K562 (cell line): ENCODE results near the gene PPP1R9B. TPM values are rescaled to one million over a fixed set of nuclear protein-coding genes. Genes with fewer than 3 reads are reported as not detected.

Experiments
- ATAC-seq: fragments of 200-7000 bp; cut with Tn5 transposase; 3 replicates; pipeline ENCODE4 v1.9.1; 2020; ENCODE audit warnings: moderate library complexity
- BruUV-seq: library from RNA; stranded (reverse); fragments of 400-500 nt; replicated peaks from 2 replicates; lab custom pipeline; 2021; lab: Mats Ljungman, UMichigan
- CTCF ChIA-PET: fragments of 300-600 bp; formaldehyde crosslinking; extraction: SDS; loops from one replicate; lab custom pipeline; 2021; ENCODE audit warnings: low intra/inter-chr PET ratio; lab: Yijun Ruan, JAX
- POLR2A ChIA-PET: fragments of 300-600, 350-650 bp; sonication (Branson Sonifier 250); formaldehyde crosslinking; extraction: SDS; loops from one replicate; lab custom pipeline; 2021; ENCODE audit warnings: antibody characterized with exemption, inconsistent platforms; lab: Yijun Ruan, JAX
- DNase-seq, 4 experiments: peaks; one replicate each; pipeline versions ENCODE4 v3.0.0 to v3.0.0-alpha.2; 2011 to 2018; ENCODE audit warnings: low spot score in 3 of 4, mixed read lengths in 3 of 4; ENCODE audit errors: extremely low read depth in 1 of 4
- FAIRE-seq: peaks from 2 replicates; lab custom pipeline; 2011; peaks lifted over from hg19 to GRCh38; lab: Jason Lieb, UNC
- H2AFZ ChIP-seq: 2 replicates; pipeline ENCODE4 v1.6.0; 2011; ENCODE audit warnings: low read depth, low read length, control low read depth, inconsistent platforms
- H3K27ac ChIP-seq: fragments of 200-600 bp; 3 replicates; pipeline ENCODE4 v1.8.0; 2011; ENCODE audit warnings: low read depth, mild to moderate bottlenecking, control low read depth, inconsistent platforms, low read length, moderate library complexity, mixed read lengths; ENCODE audit errors: extremely low read depth
- H3K27me3 ChIP-seq, 2 experiments: fragments of 300-600 bp in 1 of 2; 2 replicates in 1 of 2; 3 replicates in 1 of 2; pipeline versions ENCODE4 v1.6.0 to v1.8.0; 2011; ENCODE audit warnings: inconsistent platforms in 2 of 2, low read length in 2 of 2, mild to moderate bottlenecking in 1 of 2, mixed read lengths in 1 of 2, moderate library complexity in 1 of 2; ENCODE audit not compliant: control insufficient read depth in 2 of 2, insufficient read depth in 2 of 2
- H3K36me3 ChIP-seq: fragments of 300-600 bp; 3 replicates; pipeline ENCODE4 v1.8.0; 2011; ENCODE audit warnings: mild to moderate bottlenecking, low read length, inconsistent platforms; ENCODE audit not compliant: control insufficient read depth, insufficient read depth
- H3K4me1 ChIP-seq, 2 experiments: fragments of 200-600 bp in 1 of 2; replicated peaks in 1 of 2; 2 replicates in 1 of 2; 3 replicates in 1 of 2; pipeline versions ENCODE4 v1.5.1 to v1.8.0; 2011; ENCODE audit warnings: inconsistent platforms in 2 of 2, low read length in 2 of 2, mild to moderate bottlenecking in 1 of 2, mixed read lengths in 1 of 2, moderate library complexity in 1 of 2; ENCODE audit not compliant: control insufficient read depth in 2 of 2, insufficient read depth in 2 of 2
- H3K4me2 ChIP-seq: 2 replicates; pipeline ENCODE4 v1.6.1; 2011; ENCODE audit warnings: low read length, control low read depth, inconsistent platforms, mixed read lengths; ENCODE audit not compliant: insufficient read depth
- H3K4me3 ChIP-seq: fragments of 200-600 bp; sonication (generic), shearing (Covaris generic); 2 replicates; pipeline ENCODE4 v1.5.1; 2016; ENCODE audit warnings: control low read depth, inconsistent platforms
- H3K79me2 ChIP-seq: fragments of 200-600 bp; 3 replicates; pipeline ENCODE4 v1.8.0; 2011; ENCODE audit warnings: low read length, inconsistent platforms; ENCODE audit not compliant: control insufficient read depth, insufficient read depth
- H3K9ac ChIP-seq, 2 experiments: 2 replicates each; pipeline versions ENCODE4 v1.6.0 to v1.6.1; 2011; ENCODE audit warnings: low read depth in 2 of 2, low read length in 2 of 2, control low read depth in 1 of 2, inconsistent platforms in 1 of 2, mild to moderate bottlenecking in 1 of 2, mixed read lengths in 1 of 2; ENCODE audit not compliant: insufficient read depth in 1 of 2
- H3K9me1 ChIP-seq: one replicate; pipeline ENCODE4 v1.6.0; 2011; ENCODE audit warnings: inconsistent platforms, mild to moderate bottlenecking, low read length, moderate library complexity; ENCODE audit not compliant: control insufficient read depth, insufficient read depth
- H3K9me3 ChIP-seq: replicated peaks from 2 replicates; pipeline ENCODE4 v1.5.1; 2011; ENCODE audit warnings: low read depth, low read length, inconsistent platforms; ENCODE audit not compliant: control insufficient read depth, insufficient read depth
- H4K20me1 ChIP-seq: replicated peaks from 2 replicates; pipeline ENCODE4 v1.6.1; 2011; ENCODE audit warnings: low read length, inconsistent platforms, mixed read lengths; ENCODE audit not compliant: control insufficient read depth, insufficient read depth
- BRF2 ChIP-seq: IDR thresholded peaks from 3 replicates; pipeline ENCODE4 v1.6.1; 2011; ENCODE audit warnings: borderline replicate concordance, mild to moderate bottlenecking; ENCODE audit not compliant: insufficient read length, insufficient read depth
- CBFA2T2 ChIP-seq: fragments of 450-650 bp; conservative IDR thresholded peaks from 2 replicates; pipeline ENCODE4 v1.6.1; 2017; ENCODE audit warnings: mild to moderate bottlenecking
- CBFA2T3 ChIP-seq: fragments of 450-650 bp; IDR thresholded peaks from 2 replicates; pipeline ENCODE4 v1.6.1; 2017
- FOXK2 ChIP-seq, 2 experiments: fragments of 450-650 bp; IDR thresholded peaks in 1 of 2; conservative IDR thresholded peaks in 1 of 2; 2 replicates each; pipeline ENCODE4 v1.6.1; 2016; ENCODE audit warnings: low read depth in 2 of 2, mild to moderate bottlenecking in 1 of 2
- KDM1A ChIP-seq, 2 experiments: fragments of 450-650 bp; IDR thresholded peaks; 2 replicates each; pipeline ENCODE4 v1.6.1; 2016; ENCODE audit warnings: mild to moderate bottlenecking in 2 of 2
- MAX ChIP-seq: sonication (generic); formaldehyde crosslinking; IDR thresholded peaks from 2 replicates; pipeline ENCODE4 v1.9.0; 2022; ENCODE audit warnings: mild to moderate bottlenecking, missing genetic modification reagents
- MAZ ChIP-seq, 2 experiments: fragments of 450-650 bp in 1 of 2; sonication (generic) in 1 of 2; formaldehyde crosslinking; IDR thresholded peaks in 1 of 2; conservative IDR thresholded peaks in 1 of 2; 2 replicates each; pipeline versions ENCODE4 v1.4.0 to v1.5.0; 2020; ENCODE audit warnings: mild to moderate bottlenecking in 1 of 2, missing genetic modification reagents in 1 of 2
- MNT ChIP-seq, 2 experiments: fragments of 450-650 bp; conservative IDR thresholded peaks; 2 replicates each; pipeline ENCODE4 v1.6.1; 2017; ENCODE audit warnings: mild to moderate bottlenecking in 2 of 2, moderate library complexity in 2 of 2
- NFE2 ChIP-seq: IDR thresholded peaks from 2 replicates; pipeline ENCODE4 v1.6.1; 2014; ENCODE audit warnings: antibody characterized with exemption, low read depth
- RBBP5 ChIP-seq: fragments of 200-600 bp; sonication (generic); IDR thresholded peaks from 2 replicates; pipeline ENCODE4 v1.6.1; 2012; ENCODE audit warnings: borderline replicate concordance, mild to moderate bottlenecking, low read length, control low read depth, inconsistent platforms; ENCODE audit not compliant: insufficient read depth, poor library complexity, severe bottlenecking
- SAP30 ChIP-seq: fragments of 200-600 bp; sonication (generic); IDR thresholded peaks from 2 replicates; pipeline ENCODE4 v1.6.1; 2012; ENCODE audit warnings: borderline replicate concordance, low read depth, mild to moderate bottlenecking, moderate library complexity, low read length, control low read depth, inconsistent platforms; ENCODE audit not compliant: insufficient read depth, poor library complexity, severe bottlenecking
- SRSF9 ChIP-seq: fragments of 200-400 bp; formaldehyde crosslinking; IDR thresholded peaks from 2 replicates; pipeline ENCODE4 v1.6.1; 2017; ENCODE audit warnings: low read depth, low read length, borderline replicate concordance
- TEAD4 ChIP-seq, 2 experiments: sonication (generic) in 1 of 2; formaldehyde crosslinking in 1 of 2; IDR thresholded peaks; 2 replicates each; pipeline versions ENCODE4 v1.6.1 to v1.8.0; 2012 to 2022; ENCODE audit warnings: borderline replicate concordance in 1 of 2, inconsistent platforms in 1 of 2, low read length in 1 of 2, mild to moderate bottlenecking in 1 of 2, missing genetic modification reagents in 1 of 2
- ZC3H4 ChIP-seq: sonication (generic); formaldehyde crosslinking; IDR thresholded peaks from 2 replicates; pipeline ENCODE4 v1.9.0; 2021; ENCODE audit warnings: missing genetic modification reagents, borderline replicate concordance
- ZFX ChIP-seq: sonication (generic); formaldehyde crosslinking; IDR thresholded peaks from 2 replicates; pipeline ENCODE4 v1.8.0; 2022; ENCODE audit warnings: mild to moderate bottlenecking, missing genetic modification reagents, moderate library complexity
- ZNF766 ChIP-seq: fragments of 200-800 bp; sonication (Bioruptor generic); conservative IDR thresholded peaks from 2 replicates; pipeline ENCODE4 v1.6.1; 2016; ENCODE audit warnings: missing genetic modification characterization, missing compliant biosample characterization
- WGBS: fragments of 100-300 bp; shearing (Covaris generic); methylation state at CpG from one replicate; pipeline ENCODE4 v1.1.6; 2016; ENCODE audit warnings: low coverage, mixed read lengths; ENCODE audit not compliant: insufficient coverage; ENCODE audit errors: missing lambda C conversion rate; 5-methylcytosine and 5-hydroxymethylcytosine counted together
- in situ Hi-C: fragments of 300-500 bp; cut with MboI; formaldehyde crosslinking; loops from 4 replicates; pipeline ENCODE4 v1.15.0; 2018; ENCODE audit warnings: inconsistent platforms, mixed read lengths
- intact Hi-C: fragments of 100-400 bp; cut with micrococcal nuclease; formaldehyde crosslinking; loops from 2 replicates; pipeline ENCODE4 v1.14.2; 2022
- polyA plus RNA-seq, 8 experiments: library from polyadenylated mRNA; depleted of rRNA in 4 of 8; stranded (reverse) in 5 of 8; unstranded in 3 of 8; fragments of >200 nt; fragmentation: Nextera tagmentation in 2 of 8; fragmentation: Illumina TruSeq in 1 of 8; extraction: Ambion mirVana in 2 of 8; extraction: Trizol in 1 of 8; gene quantifications; 2 replicates each; pipeline versions ENCODE4 v1.2.1 to v1.2.3, GENCODE V29; 2011 to 2014; ENCODE audit warnings: inconsistent platforms in 1 of 8, missing spikeins in 1 of 8
- total RNA-seq, 7 experiments: library from RNA; depleted of rRNA in 6 of 7; stranded (reverse); fragments of >200 nt in 6 of 7; fragmentation: Illumina TruSeq in 2 of 7; extraction: Trizol in 2 of 7; gene quantifications; 2 replicates each; pipeline versions ENCODE4 v1.2.1 to v1.2.3, GENCODE V29; 2011 to 2021; ENCODE audit warnings: low replicate concordance in 1 of 7

PPP1R9B gene
- total and polyA plus RNA-seq, 9 of the 15 experiments (the other 6 are each of a cell fraction or from before 2014, with no cell fraction given), result 0.10 to 63.5 (median 24.7) TPM

GRCh38 chr17:50101346-50102163 lies 48.9 kb downstream of the PPP1R9B start:
- ATAC-seq (peak; percentile 75), FAIRE-seq (no peak), DNase-seq (peak; percentile 62 to 76 (median 74))
- Histone ChIP-seq H3K79me2 (no peaks in the 10 kb centered on the region), H3K9ac (peak overlapping the region in 1 of 2 experiments; percentile 66; a peak in 2 of 4 replicates), H3K27ac (no peak overlapping the region), H3K9me1 (peaks cover 4% of the 10 kb centered on the region), H2AFZ (no peak overlapping the region), H3K4me1 (peaks cover 22 to 27% of the 10 kb centered on the region in 2 experiments; a peak in 4 of 5 replicates), H3K4me3 (no peak overlapping the region), H3K27me3 (peaks cover 4 to 45% of the 10 kb centered on the region in 2 experiments; a peak in 3 of 5 replicates), H4K20me1 (0 out of 2 replicates have a peak, but pooled peaks cover 9% of the 10 kb centered on the region), H3K36me3 (no peaks in the 10 kb centered on the region), H3K9me3 (no peaks in the 10 kb centered on the region), H3K4me2 (peak overlapping the region; percentile 59)
- POLR2A ChIA-PET, result interaction anchor here (0.6 to 1.0 kb wide), 4 partner anchors 8 to 187 kb away, joined by 3 to 4 read pairs (median 4); no protein-coding TSS in a partner anchor
- 11% methylated on average over 13 of the region's 17 CpGs for WGBS
- BruUV-seq, result no TSS peak
- CTCF ChIA-PET, result no interaction called here
- in situ Hi-C loops, result no loop called here
- intact Hi-C loops, result no loop called here
- peak; percentile 31 for TF ChIP-seq RBBP5
- TF ChIP-seq CBFA2T3, result peak; percentile 63
- TF ChIP-seq MNT (conservative IDR thresholded peaks at IDR 0.05), result peak; percentile 65 to 80
- 0 out of 2 replicates have a peak, but pooled peaks have one; percentile 27 for TF ChIP-seq ZC3H4 (CRISPR knock-in tag)
- TF ChIP-seq BRF2, result no peak
- 0 out of 2 replicates have a peak, but pooled peaks have one; percentile 9 for TF ChIP-seq ZNF766
- TF ChIP-seq CBFA2T2, result peak; percentile 34; the same call in 1 of the 2 replicates
- TF ChIP-seq MAZ (CRISPR knock-in tag; conservative IDR thresholded peaks at IDR 0.05 in 1 of 2, IDR thresholded peaks at IDR 0.05 in 1 of 2), result peak in 1 of 2 experiments; percentile 58; a peak in 2 of 4 replicates
- peak; percentile 42; the same call in 1 of the 2 replicates for TF ChIP-seq MAX (CRISPR knock-in tag)
- TF ChIP-seq FOXK2 (conservative IDR thresholded peaks at IDR 0.05 in 1 of 2, IDR thresholded peaks at IDR 0.05 in 1 of 2; ENCODE audit: low read depth in 2 of 2), result peak; percentile 91 to 96
- TF ChIP-seq KDM1A (IDR thresholded peaks at IDR 0.05), result peak in 1 of 2 experiments; percentile 86; a peak in 2 of 4 replicates
- TF ChIP-seq NFE2, result no peak
- TF ChIP-seq SRSF9, result no peak
- TF ChIP-seq ZFX, result 0 out of 2 replicates have a peak, but pooled peaks have one; percentile 15
- TF ChIP-seq TEAD4 (IDR thresholded peaks at IDR 0.05; ENCODE audit: low read length), result peak; percentile 82; the same call in 1 of the 2 replicates
- no peak for TF ChIP-seq TEAD4 (CRISPR knock-in tag; IDR thresholded peaks at IDR 0.05; ENCODE audit: borderline replicate concordance)
- no peak for TF ChIP-seq SAP30
